NCI-H2227 (cell line): Measurements from ENCODE around the gene RAD18.

Experiments used
- DNase-seq: peaks from one replicate; lab custom pipeline; 2025; ENCODE audit not compliant: unreplicated experiment; lab: John Stamatoyannopoulos, UW

Gene RAD18

GRCh38 chr3:8963137-8963853 lies at the start of gene RAD18:
Gene RAD18, minus strand, starts transcription at chr3:8963472. Its CDS starts 87 bp downstream, at chr3:8963385.
- peak; percentile 91 for DNase-seq

- no peak for DNase-seq
These were observed 49.2 kb upstream of the RAD18 start for GRCh38 chr3:9012521-9012920.

- DNase-seq, result no peak
These were observed 46.8 kb upstream of the RAD18 start for GRCh38 chr3:9009976-9010545.

- no peak for DNase-seq
These were observed 45.4 kb upstream of the RAD18 start for GRCh38 chr3:9008550-9009255.

GRCh38 chr3:9007928-9008327 lies 44.7 kb upstream of the RAD18 start:
- no peak for DNase-seq

- no peak for DNase-seq
These were observed 43.9 kb upstream of the RAD18 start for GRCh38 chr3:9007213-9007612.

GRCh38 chr3:9000041-9000440 lies 36.8 kb upstream of the RAD18 start:
- DNase-seq, result no peak

- no peak for DNase-seq
These were observed 33.9 kb upstream of the RAD18 start for GRCh38 chr3:8997151-8997550.

GRCh38 chr3:8996681-8997121 lies 33.4 kb upstream of the RAD18 start:
- no peak for DNase-seq

GRCh38 chr3:8996216-8996615 lies 32.9 kb upstream of the RAD18 start:
- DNase-seq, result no peak

GRCh38 chr3:8994226-8994625 lies 31.0 kb upstream of the RAD18 start:
- DNase-seq, result no peak

- DNase-seq, result no peak
These were observed 30.1 kb upstream of the RAD18 start for GRCh38 chr3:8993331-8993730.

GRCh38 chr3:8992854-8993253 lies 29.6 kb upstream of the RAD18 start:
- no peak for DNase-seq

- DNase-seq, result no peak
These were observed 28.9 kb upstream of the RAD18 start for GRCh38 chr3:8992199-8992598.

GRCh38 chr3:8990266-8991215 lies 27.3 kb upstream of the RAD18 start:
- no peak for DNase-seq

- no peak for DNase-seq
These were observed 25.7 kb upstream of the RAD18 start for GRCh38 chr3:8988791-8989558.

GRCh38 chr3:8988384-8988655 lies 25.0 kb upstream of the RAD18 start:
- DNase-seq, result no peak

GRCh38 chr3:8987645-8988383 lies 24.5 kb upstream of the RAD18 start:
- DNase-seq, result peak; percentile 63

GRCh38 chr3:8987226-8987625 lies 24.0 kb upstream of the RAD18 start:
- DNase-seq, result no peak

GRCh38 chr3:8986741-8987140 lies 23.5 kb upstream of the RAD18 start:
- no peak for DNase-seq
